Caco-2 (cell line): Measurements from ENCODE around the gene ABCG5. TPM values are rescaled to one million over a fixed set of nuclear protein-coding genes. Genes with fewer than 3 reads are reported as not detected.

Experiments used
- BruUV-seq: library from RNA; stranded (reverse); fragments of 400-500 nt; replicated peaks from 2 replicates; lab custom pipeline; 2021; lab: Mats Ljungman, UMichigan
- CTCF ChIA-PET: fragments of 300-600 bp; sonication (Branson Sonifier 250); formaldehyde crosslinking; loops from one replicate; lab custom pipeline; 2022; ENCODE audit warnings: antibody characterized with exemption; lab: Charles Lee
- POLR2A ChIA-PET: fragments of 300-600 bp; sonication (Branson Sonifier 250); formaldehyde crosslinking; loops from one replicate; lab custom pipeline; 2022; ENCODE audit warnings: antibody characterized with exemption; lab: Charles Lee
- DNase-seq, 2 experiments: peaks; one replicate each; pipeline versions ENCODE4 v3.0.0 to v3.0.0-alpha.2; 2020 to 2022
- H3K27me3 ChIP-seq: replicated peaks from 2 replicates; pipeline ENCODE4 v1.6.0; 2011; ENCODE audit warnings: low read length; ENCODE audit not compliant: control insufficient read depth, insufficient read depth
- H3K36me3 ChIP-seq: 2 replicates; pipeline ENCODE4 v1.5.1; 2011; ENCODE audit warnings: low read length; ENCODE audit not compliant: control insufficient read depth, insufficient read depth
- H3K4me1 ChIP-seq: fragments of 250-450 bp; sonication (Bioruptor Pico); 2 replicates; pipeline ENCODE4 v1.5.1; 2020; ENCODE audit warnings: mild to moderate bottlenecking
- H3K4me3 ChIP-seq: 2 replicates; pipeline ENCODE4 v1.5.1; 2011; ENCODE audit warnings: low read depth, mild to moderate bottlenecking, control low read depth, low read length
- H3K9me3 ChIP-seq: fragments of 250-450 bp; sonication (Bioruptor Pico); 2 replicates; pipeline ENCODE4 v1.5.1; 2020; ENCODE audit warnings: mild to moderate bottlenecking, moderate library complexity
- H3K27ac Mint-ChIP-seq: one replicate; pipeline ENCODE4 v1.8.0; 2022; ENCODE audit warnings: mixed read lengths; ENCODE audit not compliant: unreplicated experiment
- H3K27me3 Mint-ChIP-seq: one replicate; pipeline ENCODE4 v1.8.0; 2022; ENCODE audit warnings: mixed read lengths; ENCODE audit not compliant: insufficient read depth, unreplicated experiment
- H3K36me3 Mint-ChIP-seq: one replicate; pipeline ENCODE4 v1.8.0; 2022; ENCODE audit warnings: mild to moderate bottlenecking, mixed read lengths; ENCODE audit not compliant: insufficient read depth, unreplicated experiment
- H3K4me1 Mint-ChIP-seq: one replicate; pipeline ENCODE4 v1.8.0; 2022; ENCODE audit warnings: low read depth, mixed read lengths; ENCODE audit not compliant: unreplicated experiment
- H3K4me3 Mint-ChIP-seq: one replicate; pipeline ENCODE4 v1.8.0; 2022; ENCODE audit warnings: mild to moderate bottlenecking, moderate library complexity, mixed read lengths; ENCODE audit not compliant: unreplicated experiment
- H3K9me3 Mint-ChIP-seq: one replicate; pipeline ENCODE4 v1.8.0; 2022; ENCODE audit warnings: mixed read lengths; ENCODE audit not compliant: unreplicated experiment
- intact Hi-C: fragments of 100-400 bp; cut with micrococcal nuclease; formaldehyde crosslinking; loops from one replicate; pipeline ENCODE4 v1.10.0; 2022; ENCODE audit not compliant: unreplicated experiment
- total RNA-seq: library from RNA; stranded (reverse); gene quantifications from 2 replicates; pipeline ENCODE4 v1.2.3, GENCODE V29; 2022
- TF ChIP-seq, protein P1 (sequence below), 2 experiments: fragments of 200-600 bp in 1 of 2; IDR thresholded peaks; 1 replicate in 1 of 2; 2 replicates in 1 of 2; pipeline versions ENCODE4 v1.5.1 to v1.8.0; 2011 to 2022; ENCODE audit warnings: antibody characterized with exemption in 1 of 2, control low read depth in 1 of 2, inconsistent platforms in 1 of 2, low read depth in 1 of 2, low read length in 1 of 2, mild to moderate bottlenecking in 1 of 2, moderate library complexity in 1 of 2; ENCODE audit not compliant: insufficient read depth in 1 of 2, severe bottlenecking in 1 of 2, unreplicated experiment in 1 of 2

ABCG5 gene
- total RNA-seq, 1 experiment from 2014 or later: not detected

- intact Hi-C loops: no loop called here
- H3K36me3 ChIP-seq: no peaks in the 10 kb centered on the region
- H3K27me3 ChIP-seq: no peaks in the 10 kb centered on the region
- no peak for DNase-seq
- H3K4me1 ChIP-seq: no peaks in the 10 kb centered on the region
- Mint-ChIP-seq H3K27ac (no peak overlapping the region), H3K4me3 (no peak overlapping the region), H3K9me3 (no peaks in the 10 kb centered on the region), H3K27me3 (no peaks in the 10 kb centered on the region), H3K36me3 (no peaks in the 10 kb centered on the region), H3K4me1 (no peaks in the 10 kb centered on the region)
- no peak overlapping the region for H3K4me3 ChIP-seq
- H3K9me3 ChIP-seq: no peaks in the 10 kb centered on the region
- TF ChIP-seq, protein P1, sequence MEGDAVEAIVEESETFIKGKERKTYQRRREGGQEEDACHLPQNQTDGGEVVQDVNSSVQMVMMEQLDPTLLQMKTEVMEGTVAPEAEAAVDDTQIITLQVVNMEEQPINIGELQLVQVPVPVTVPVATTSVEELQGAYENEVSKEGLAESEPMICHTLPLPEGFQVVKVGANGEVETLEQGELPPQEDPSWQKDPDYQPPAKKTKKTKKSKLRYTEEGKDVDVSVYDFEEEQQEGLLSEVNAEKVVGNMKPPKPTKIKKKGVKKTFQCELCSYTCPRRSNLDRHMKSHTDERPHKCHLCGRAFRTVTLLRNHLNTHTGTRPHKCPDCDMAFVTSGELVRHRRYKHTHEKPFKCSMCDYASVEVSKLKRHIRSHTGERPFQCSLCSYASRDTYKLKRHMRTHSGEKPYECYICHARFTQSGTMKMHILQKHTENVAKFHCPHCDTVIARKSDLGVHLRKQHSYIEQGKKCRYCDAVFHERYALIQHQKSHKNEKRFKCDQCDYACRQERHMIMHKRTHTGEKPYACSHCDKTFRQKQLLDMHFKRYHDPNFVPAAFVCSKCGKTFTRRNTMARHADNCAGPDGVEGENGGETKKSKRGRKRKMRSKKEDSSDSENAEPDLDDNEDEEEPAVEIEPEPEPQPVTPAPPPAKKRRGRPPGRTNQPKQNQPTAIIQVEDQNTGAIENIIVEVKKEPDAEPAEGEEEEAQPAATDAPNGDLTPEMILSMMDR (IDR thresholded peaks at IDR 0.05; ENCODE audit: insufficient read depth in 1 of 2, low read depth in 1 of 2, low read length in 1 of 2, severe bottlenecking in 1 of 2, unreplicated experiment in 1 of 2): no peak
- CTCF ChIA-PET: interaction anchor here (1.1 kb wide), 1 partner anchor 232 kb away, joined by 3 read pairs; no protein-coding TSS in a partner anchor
- no TSS peak for BruUV-seq
- POLR2A ChIA-PET: no interaction called here
These were observed 1.6 kb downstream of the ABCG5 start for GRCh38 chr2:43837033-43837432.

GRCh38 chr2:43832457-43832856 lies 6.2 kb downstream of the ABCG5 start:
- intact Hi-C loops: no loop called here

DNA sequence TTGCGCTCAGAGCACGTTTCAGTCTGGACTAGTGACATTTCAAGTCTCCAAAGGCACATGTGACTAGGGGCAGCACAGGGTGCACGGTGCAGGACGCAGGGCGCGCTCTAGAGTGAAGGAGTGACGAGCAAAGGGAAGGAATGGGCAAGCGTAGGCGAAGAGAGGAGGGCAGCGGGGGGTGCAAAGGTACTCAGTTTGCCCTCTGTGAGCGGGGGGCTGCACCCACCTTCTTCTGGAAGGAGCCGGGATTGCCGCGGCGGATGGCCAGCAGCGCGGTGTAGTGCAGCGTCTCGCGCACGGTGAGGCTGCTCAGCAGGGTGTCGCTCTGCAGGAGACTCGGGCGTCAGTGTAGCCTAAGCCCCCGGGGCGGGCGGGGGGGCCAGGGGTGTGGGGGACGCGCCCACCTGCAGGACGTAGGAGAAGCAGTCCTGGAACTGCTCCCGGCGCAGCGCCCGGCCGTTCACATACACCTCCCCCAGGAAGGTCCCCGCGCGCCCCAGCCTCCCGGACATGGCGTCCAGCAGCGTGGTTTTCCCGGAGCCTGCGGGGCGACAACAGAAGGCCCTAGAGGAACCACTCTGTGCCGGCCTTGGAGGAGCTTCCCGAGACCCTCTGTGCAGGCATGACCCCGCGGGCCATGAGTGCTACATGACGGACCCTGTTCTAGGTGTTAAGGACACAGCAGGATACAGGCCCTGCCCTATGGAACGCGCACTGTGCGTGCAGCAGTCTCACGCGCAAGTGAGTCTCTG lies 6.9 kb downstream of the ABCG5 start:
- Histone ChIP-seq H3K9me3 (no peaks in the 10 kb centered on the region), H3K36me3 (no peaks in the 10 kb centered on the region), H3K4me1 (no peaks in the 10 kb centered on the region), H3K27me3 (no peaks in the 10 kb centered on the region), H3K4me3 (no peak overlapping the region)
- intact Hi-C loops: no loop called here
- POLR2A ChIA-PET: no interaction called here
- Mint-ChIP-seq H3K27me3 (peaks cover 7% of the 10 kb centered on the region), H3K4me3 (peak overlapping the region; percentile 45), H3K9me3 (no peaks in the 10 kb centered on the region), H3K4me1 (no peaks in the 10 kb centered on the region), H3K36me3 (no peaks in the 10 kb centered on the region), H3K27ac (no peak overlapping the region)
- TF ChIP-seq, protein P1 (IDR thresholded peaks at IDR 0.05; ENCODE audit: insufficient read depth in 1 of 2, low read depth in 1 of 2, low read length in 1 of 2, severe bottlenecking in 1 of 2, unreplicated experiment in 1 of 2): no peak
- no peak for DNase-seq
- CTCF ChIA-PET: no interaction called here
- BruUV-seq: no TSS peak

More at GRCh38 chr2:43832457-43832856, 6.2 kb downstream of the ABCG5 start:
- H3K27ac Mint-ChIP-seq: no peak overlapping the region
- no TSS peak for BruUV-seq
- Histone ChIP-seq H3K9me3 (no peaks in the 10 kb centered on the region), H3K4me3 (no peak overlapping the region), H3K4me1 (no peaks in the 10 kb centered on the region), H3K27me3 (no peaks in the 10 kb centered on the region), H3K36me3 (no peaks in the 10 kb centered on the region)
- H3K36me3 Mint-ChIP-seq: no peaks in the 10 kb centered on the region
- H3K4me1 Mint-ChIP-seq: no peaks in the 10 kb centered on the region
- TF ChIP-seq, protein P1 (IDR thresholded peaks at IDR 0.05; ENCODE audit: insufficient read depth in 1 of 2, low read depth in 1 of 2, low read length in 1 of 2, severe bottlenecking in 1 of 2, unreplicated experiment in 1 of 2): no peak
- no peaks in the 10 kb centered on the region for H3K9me3 Mint-ChIP-seq
- no peak for DNase-seq
- peaks cover 7% of the 10 kb centered on the region for H3K27me3 Mint-ChIP-seq
- no peak overlapping the region for H3K4me3 Mint-ChIP-seq
- ChIA-PET CTCF (no interaction called here), POLR2A (no interaction called here)
